Measurements from ENCODE around the gene RGS8.

Gene RGS8

DNA sequence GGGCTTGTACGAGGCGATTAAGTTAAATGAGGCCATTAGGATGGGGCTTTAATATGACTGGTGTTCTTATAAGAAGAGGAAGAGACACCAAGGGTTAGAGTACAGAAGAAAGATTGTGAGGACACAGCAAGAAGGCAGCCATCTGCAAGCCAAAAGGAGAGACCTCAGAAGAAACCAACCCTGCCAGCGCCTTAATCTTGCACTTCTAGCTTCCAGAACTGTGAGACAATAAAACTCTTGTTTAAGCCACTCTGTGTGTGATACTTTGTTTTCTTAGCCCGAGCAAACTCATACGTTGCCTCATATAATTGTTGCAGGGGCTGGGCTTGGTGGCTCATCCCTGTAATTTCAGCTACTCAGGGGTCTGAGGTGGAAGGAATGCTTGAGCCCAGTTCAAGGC, 46.6 kb downstream of the RGS8 start:
- no peak for DNase-seq (ENCODE audit: low spot score)

DNA sequence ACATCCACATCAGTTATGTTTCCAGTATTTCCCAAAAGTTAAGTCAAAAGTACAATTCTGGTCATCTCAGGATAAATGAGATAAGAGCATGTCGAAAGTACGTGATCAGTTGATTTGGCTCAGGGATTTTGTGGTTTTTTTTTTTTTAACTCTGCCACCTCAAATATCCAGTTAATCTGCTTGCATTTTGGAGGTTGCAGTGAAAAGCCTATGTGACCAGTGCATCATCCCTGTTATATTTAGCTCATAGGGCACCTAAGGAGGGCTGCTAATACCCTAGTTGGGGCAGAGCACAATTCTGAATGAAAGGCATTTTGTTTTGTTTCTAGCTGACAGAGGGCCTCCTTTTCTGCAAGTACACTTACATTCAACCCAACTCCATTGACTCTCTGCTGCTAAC, 48.5 kb downstream of the RGS8 start:
- no peak for DNase-seq (ENCODE audit: low spot score)

All from cerebellar cortex (tissue), 1 donor.